ENCODE results near the gene IL23R. TPM values are rescaled to one million over a fixed set of nuclear protein-coding genes. Genes with fewer than 3 reads are reported as not detected.

Gene IL23R
- total and polyA plus RNA-seq, 2 donors (not counting 3 experiments of a cell fraction or from before 2014, with no cell fraction given), result not detected

DNA sequence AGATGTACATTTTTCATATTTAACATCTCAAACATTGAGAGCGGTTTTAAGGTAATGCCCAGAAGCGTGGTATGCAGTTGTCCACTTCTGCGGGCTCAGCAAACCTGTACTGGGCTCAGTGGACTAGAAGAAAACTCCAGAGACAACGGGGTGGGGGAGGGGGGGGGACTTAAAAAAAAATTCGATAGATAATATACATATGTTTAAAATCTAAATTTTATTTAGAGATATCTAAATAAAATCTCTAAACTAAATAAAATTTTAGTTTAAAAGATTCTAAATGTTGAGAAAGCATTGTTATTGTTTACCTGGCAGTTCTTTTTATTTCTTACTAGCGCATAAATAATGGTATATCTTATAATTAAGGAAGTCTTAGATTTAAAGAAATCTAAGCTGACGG, 140.3 kb downstream of the IL23R start:
- Histone ChIP-seq H3K9ac (replicated peaks; ENCODE audit: extremely low read depth, insufficient read depth, low read length) (no peak overlapping the region), H3K4me1 (ENCODE audit: control insufficient read depth, extremely low read depth, insufficient read depth, low read length) (no peaks in the 10 kb centered on the region), H3K9me1 (replicated peaks; ENCODE audit: control insufficient read depth, extremely low read depth, insufficient read depth, low read length) (no peaks in the 10 kb centered on the region), H3K4me3 (replicated peaks in 1 of 3; ENCODE audit: insufficient read depth in 1 of 3, low read depth in 1 of 3, low read length in 3 of 3) (no peak overlapping the region), H3K27me3 (ENCODE audit: control insufficient read depth in 2 of 2, insufficient read depth in 2 of 2, low read length in 2 of 2) (peaks cover 24 to 26% of the 10 kb centered on the region in 2 experiments), H3K36me3 (ENCODE audit: control insufficient read depth in 2 of 2, extremely low read depth in 1 of 2, insufficient read depth in 2 of 2, low read length in 2 of 2) (no peaks in the 10 kb centered on the region), H3K9me3 (replicated peaks; ENCODE audit: control insufficient read depth, insufficient read depth, low read length) (no peaks in the 10 kb centered on the region), H3K4me2 (ENCODE audit: insufficient read depth, low read length) (no peak overlapping the region), H4K20me1 (replicated peaks; ENCODE audit: control insufficient read depth, extremely low read depth, insufficient read depth, low read length) (no peaks in the 10 kb centered on the region), H3K79me2 (ENCODE audit: control insufficient read depth, insufficient read depth, low read length) (no peaks in the 10 kb centered on the region), H3K27ac (ENCODE audit: insufficient read depth, low read depth, low read length) (no peak overlapping the region), H2AFZ (ENCODE audit: low read depth, low read length) (no peak overlapping the region)
- ChIA-PET CTCF (interaction anchor here (1.6 kb wide), 1 partner anchor 72 kb away, joined by 4 read pairs; no protein-coding TSS in a partner anchor), POLR2A (no interaction called here)
- FAIRE-seq, result no peak
- intact Hi-C loops (cut with micrococcal nuclease) (loop anchor here (10.0 kb wide), 1 partner anchor 72 kb away; no protein-coding TSS in a partner anchor), dilution Hi-C loops (cut with MboI; ENCODE audit: extremely low pct_ligation_motif_present, low sequenced_read_pairs) (no loop called here)
- DNase-seq (ENCODE audit: low read depth, low spot score), result no peak
- no peak for TF ChIP-seq MYC (IDR thresholded peaks at IDR 0.05; ENCODE audit: low read depth, low read length)
- no peak for TF ChIP-seq EZH2 (IDR thresholded peaks at IDR 0.05; ENCODE audit: borderline replicate concordance, low read depth, low read length, severe bottlenecking)
- TF ChIP-seq FOS (IDR thresholded peaks at IDR 0.05; ENCODE audit: borderline replicate concordance, insufficient read depth, low read length), result no peak
- TF ChIP-seq, protein P1, sequence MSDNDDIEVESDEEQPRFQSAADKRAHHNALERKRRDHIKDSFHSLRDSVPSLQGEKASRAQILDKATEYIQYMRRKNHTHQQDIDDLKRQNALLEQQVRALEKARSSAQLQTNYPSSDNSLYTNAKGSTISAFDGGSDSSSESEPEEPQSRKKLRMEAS (IDR thresholded peaks at IDR 0.05; ENCODE audit: insufficient read depth, insufficient read length), result no peak
- TF ChIP-seq, protein P2, sequence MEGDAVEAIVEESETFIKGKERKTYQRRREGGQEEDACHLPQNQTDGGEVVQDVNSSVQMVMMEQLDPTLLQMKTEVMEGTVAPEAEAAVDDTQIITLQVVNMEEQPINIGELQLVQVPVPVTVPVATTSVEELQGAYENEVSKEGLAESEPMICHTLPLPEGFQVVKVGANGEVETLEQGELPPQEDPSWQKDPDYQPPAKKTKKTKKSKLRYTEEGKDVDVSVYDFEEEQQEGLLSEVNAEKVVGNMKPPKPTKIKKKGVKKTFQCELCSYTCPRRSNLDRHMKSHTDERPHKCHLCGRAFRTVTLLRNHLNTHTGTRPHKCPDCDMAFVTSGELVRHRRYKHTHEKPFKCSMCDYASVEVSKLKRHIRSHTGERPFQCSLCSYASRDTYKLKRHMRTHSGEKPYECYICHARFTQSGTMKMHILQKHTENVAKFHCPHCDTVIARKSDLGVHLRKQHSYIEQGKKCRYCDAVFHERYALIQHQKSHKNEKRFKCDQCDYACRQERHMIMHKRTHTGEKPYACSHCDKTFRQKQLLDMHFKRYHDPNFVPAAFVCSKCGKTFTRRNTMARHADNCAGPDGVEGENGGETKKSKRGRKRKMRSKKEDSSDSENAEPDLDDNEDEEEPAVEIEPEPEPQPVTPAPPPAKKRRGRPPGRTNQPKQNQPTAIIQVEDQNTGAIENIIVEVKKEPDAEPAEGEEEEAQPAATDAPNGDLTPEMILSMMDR (IDR thresholded peaks at IDR 0.05; ENCODE audit: extremely low read depth in 1 of 2, insufficient read depth in 1 of 2, low read depth in 1 of 2, low read length in 2 of 2), result no peak
- TF ChIP-seq JUN (IDR thresholded peaks at IDR 0.05; ENCODE audit: borderline replicate concordance, insufficient read depth, insufficient read length, low read depth), result no peak
- no peak for TF ChIP-seq GATA2 (IDR thresholded peaks at IDR 0.05; ENCODE audit: insufficient read depth, insufficient read length, low read depth, low read length)
- TF ChIP-seq POLR2A (IDR thresholded peaks at IDR 0.05; ENCODE audit: low read depth, low read length), result no peak
- TF ChIP-seq POLR2AphosphoS5 (IDR thresholded peaks at IDR 0.05; ENCODE audit: insufficient read depth, low read depth, low read length), result no peak
- no TSS peak for BruUV-seq (replicated peaks)
